Measurements from ENCODE around the gene GRAP.

Gene GRAP

DNA sequence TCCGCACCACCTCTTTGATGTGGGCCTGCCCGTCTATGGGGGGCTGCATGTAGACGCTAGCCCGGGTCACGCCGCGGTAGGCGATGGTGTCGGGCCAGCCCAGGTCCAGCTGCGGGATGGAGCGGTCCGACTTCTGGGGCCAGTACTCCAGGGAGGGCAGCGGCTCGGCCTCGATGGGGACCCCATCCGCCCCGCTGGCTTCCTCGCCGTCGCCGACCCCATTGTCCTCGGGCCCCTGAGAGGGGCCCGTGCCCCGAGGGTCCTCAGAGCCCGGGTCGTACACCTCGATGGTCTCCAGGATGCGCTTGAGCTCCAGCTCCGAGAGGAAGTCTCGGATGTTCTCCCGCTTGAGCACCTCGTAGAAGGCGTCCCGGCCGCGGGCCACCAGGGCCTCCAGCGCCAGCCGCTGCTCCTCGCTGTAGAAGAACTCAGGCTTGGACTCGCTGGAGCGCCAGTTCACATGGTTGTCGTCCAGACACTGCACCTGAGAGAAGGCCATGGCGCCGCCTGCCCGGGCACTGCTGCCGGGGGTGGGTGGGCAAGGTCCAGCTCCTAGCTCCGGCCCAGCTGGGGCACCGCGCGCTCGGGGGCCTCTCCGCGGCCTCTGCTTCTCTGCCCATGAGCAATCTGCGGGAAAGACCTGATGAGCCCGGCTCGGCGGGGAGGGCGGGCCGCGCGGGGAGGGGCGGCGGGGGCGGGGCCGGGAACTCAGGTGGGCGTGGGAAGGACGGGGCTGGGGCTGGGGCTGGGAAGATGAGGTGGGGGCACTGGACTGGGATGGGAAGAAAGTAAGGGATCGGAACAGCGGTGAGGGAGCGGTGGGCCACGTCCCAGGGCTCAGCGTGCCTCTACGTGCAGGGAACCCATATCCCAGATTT, 43.0 kb downstream of the GRAP start:
- peak overlapping the region; percentile 73 for H3K4me3 ChIP-seq (ENCODE audit: low read depth, low read length)
- TF ChIP-seq, protein P1, sequence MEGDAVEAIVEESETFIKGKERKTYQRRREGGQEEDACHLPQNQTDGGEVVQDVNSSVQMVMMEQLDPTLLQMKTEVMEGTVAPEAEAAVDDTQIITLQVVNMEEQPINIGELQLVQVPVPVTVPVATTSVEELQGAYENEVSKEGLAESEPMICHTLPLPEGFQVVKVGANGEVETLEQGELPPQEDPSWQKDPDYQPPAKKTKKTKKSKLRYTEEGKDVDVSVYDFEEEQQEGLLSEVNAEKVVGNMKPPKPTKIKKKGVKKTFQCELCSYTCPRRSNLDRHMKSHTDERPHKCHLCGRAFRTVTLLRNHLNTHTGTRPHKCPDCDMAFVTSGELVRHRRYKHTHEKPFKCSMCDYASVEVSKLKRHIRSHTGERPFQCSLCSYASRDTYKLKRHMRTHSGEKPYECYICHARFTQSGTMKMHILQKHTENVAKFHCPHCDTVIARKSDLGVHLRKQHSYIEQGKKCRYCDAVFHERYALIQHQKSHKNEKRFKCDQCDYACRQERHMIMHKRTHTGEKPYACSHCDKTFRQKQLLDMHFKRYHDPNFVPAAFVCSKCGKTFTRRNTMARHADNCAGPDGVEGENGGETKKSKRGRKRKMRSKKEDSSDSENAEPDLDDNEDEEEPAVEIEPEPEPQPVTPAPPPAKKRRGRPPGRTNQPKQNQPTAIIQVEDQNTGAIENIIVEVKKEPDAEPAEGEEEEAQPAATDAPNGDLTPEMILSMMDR (IDR thresholded peaks at IDR 0.05; ENCODE audit: control insufficient read depth, extremely low read depth, insufficient read depth): no peak
- DNase-seq (ENCODE audit: low read depth): no peak

DNA sequence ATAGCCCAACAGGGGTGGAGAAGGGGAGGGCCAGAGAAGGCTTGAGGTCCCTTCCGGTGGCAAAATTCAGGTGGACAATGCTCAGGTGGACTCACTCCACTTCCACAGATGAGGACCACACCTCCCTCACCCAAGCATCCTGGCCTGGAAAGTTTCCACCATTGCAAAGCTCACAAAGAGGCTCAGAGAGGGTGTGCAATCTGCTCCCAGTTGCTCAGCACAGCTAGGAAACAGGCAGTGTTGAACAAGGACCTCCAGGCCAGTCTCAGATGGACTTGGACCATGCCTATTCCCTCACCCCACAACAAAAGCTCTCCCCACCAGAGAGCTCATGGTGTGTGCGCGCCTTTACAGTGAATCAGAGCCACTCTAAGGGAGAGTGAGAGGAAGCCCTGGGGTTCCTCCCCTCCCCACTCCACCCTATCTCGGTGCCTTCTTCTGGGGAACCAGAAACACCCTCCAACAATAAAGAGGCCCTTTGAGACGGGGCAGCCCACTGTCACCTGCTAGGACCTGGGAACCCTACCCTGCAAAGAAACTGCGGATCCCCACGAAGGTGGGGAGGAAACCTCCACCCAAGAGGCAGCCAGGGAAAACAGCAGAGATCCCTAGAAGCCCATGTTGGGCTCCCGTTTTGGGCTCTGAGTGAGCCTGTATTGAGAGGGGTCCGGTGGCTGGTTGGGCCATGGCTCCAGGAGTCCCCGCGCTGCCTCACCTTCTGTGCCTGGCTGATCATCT, 43.8 kb downstream of the GRAP start:
- TF ChIP-seq, protein P1 (IDR thresholded peaks at IDR 0.05; ENCODE audit: control insufficient read depth, extremely low read depth, insufficient read depth): no peak
- H3K4me3 ChIP-seq (ENCODE audit: low read depth, low read length): no peak overlapping the region
- no peak for DNase-seq (ENCODE audit: low read depth)

DNA sequence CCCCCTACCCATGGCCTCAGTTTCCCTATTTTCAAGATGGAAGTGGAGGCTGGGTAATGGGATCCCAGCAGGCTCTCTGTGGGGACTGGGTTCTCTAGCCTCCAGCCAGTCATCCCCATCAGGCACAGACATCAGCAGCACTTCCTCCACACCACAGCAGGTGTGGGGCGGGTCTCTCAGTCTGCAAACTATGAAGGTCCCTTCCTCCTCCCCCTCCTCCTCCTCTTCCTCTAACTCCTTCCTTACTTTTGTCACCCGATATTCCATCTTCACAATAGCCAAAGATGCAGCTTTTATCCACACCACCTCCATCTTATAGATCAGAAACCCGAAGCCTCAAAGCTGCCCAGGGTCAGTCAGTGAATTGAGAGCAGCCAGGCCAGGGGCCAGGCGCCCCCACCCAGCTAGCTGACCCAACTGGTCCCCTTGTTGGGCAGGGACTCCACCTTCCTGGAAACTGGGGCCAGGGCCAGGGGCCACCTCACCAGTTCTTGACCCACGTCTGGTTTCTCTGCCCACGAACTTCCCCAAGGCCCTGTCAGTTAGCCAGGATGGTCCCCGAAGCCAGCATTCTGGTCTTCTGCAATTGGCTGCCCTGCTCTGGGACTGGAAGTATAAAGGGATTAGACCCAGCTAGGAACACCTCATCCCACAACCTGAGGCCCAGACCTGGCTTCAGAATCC, 44.7 kb downstream of the GRAP start:
- TF ChIP-seq, protein P1 (IDR thresholded peaks at IDR 0.05; ENCODE audit: control insufficient read depth, extremely low read depth, insufficient read depth): no peak
- no peak for DNase-seq (ENCODE audit: low read depth)
- H3K4me3 ChIP-seq (ENCODE audit: low read depth, low read length): no peak overlapping the region

DNA sequence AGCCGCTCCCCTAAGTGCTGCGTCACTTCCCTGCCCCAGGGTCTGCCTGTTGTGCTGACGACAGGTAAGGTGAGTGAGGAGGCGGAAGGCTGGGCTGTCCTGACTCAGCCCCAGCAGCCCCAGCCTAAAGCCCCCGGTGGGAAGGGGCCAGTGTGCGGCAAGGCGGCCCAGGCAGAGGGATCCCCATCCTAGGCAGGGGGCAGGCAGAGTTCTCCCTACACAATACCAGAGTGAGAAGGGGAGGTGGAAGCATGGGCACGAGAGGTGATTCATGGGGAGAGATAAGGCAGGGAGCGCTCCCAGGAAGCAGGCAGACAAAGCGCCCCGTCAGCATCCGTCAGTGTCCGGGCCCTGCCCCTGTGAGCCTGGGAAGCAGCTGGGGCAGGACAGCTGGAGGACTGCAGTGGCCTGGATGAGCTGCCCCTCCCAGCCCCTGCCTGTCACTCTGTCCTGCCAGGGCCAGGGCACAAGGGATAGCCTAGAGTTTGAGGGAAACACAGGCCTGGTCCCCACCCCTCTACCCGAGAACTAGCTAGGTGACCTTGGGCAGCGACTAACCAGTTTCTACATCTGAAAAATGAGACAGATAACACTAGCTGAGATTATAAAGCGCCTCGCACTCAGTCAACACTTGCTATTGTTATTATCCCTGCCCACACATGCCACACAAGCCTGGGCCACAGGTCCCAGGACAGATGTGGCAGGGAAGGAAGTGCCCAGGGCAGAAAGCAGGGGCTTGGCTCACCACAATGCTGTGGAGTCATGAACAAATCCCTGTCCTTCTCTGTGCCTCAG, 46.0 kb downstream of the GRAP start:
- H3K4me3 ChIP-seq (ENCODE audit: low read depth, low read length): no peak overlapping the region
- TF ChIP-seq, protein P1 (IDR thresholded peaks at IDR 0.05; ENCODE audit: control insufficient read depth, extremely low read depth, insufficient read depth): no peak
- DNase-seq (ENCODE audit: low read depth): no peak

DNA sequence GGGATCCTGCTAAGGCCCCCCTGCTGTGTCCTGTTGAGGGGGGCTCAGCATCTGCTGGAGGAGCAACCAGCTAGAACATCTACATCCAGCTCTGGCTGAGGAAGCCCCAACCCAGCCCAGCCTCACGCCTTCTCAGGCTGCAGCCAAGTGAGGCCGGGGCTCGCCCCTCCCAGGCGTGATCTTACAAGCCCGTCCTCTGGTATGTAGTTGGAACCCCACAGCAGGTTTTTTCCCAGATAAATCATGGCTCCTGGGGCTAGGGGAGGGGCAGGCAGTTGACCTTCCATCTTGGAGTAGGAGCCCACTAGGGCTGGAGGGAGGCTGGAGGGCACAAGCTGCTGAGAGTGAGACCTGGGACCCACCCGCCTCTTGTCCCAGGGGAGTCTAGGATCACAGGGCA, 46.8 kb downstream of the GRAP start:
- TF ChIP-seq, protein P1 (IDR thresholded peaks at IDR 0.05; ENCODE audit: control insufficient read depth, extremely low read depth, insufficient read depth): no peak
- H3K4me3 ChIP-seq (ENCODE audit: low read depth, low read length): no peak overlapping the region
- no peak for DNase-seq (ENCODE audit: low read depth)

DNA sequence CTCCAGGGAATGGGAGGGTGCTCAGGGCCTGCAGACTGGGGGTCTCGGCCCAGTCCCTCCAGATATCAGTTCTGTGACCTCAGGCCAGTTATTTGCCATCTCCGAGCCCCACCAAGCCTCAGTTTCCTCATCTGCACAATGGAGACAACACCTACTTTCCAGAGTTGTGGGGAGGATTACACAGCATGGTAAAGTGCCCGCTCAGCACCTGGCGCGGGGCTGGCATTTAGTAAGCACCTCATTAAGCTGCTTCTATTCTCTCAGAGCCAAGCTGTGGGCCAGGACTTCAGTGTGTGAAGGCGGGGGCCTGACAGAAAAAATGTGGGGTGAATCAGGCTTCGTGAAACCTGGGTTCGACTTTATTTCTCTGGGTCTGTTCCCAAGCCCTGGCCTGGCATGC, 47.4 kb downstream of the GRAP start:
- DNase-seq (ENCODE audit: low read depth): no peak
- TF ChIP-seq, protein P1 (IDR thresholded peaks at IDR 0.05; ENCODE audit: control insufficient read depth, extremely low read depth, insufficient read depth): no peak
- no peak overlapping the region for H3K4me3 ChIP-seq (ENCODE audit: low read depth, low read length)
